ENCODE results near the gene LY6G5B. TPM values are rescaled to one million over a fixed set of nuclear protein-coding genes. Genes with fewer than 3 reads are reported as not detected.

LY6G5B gene
- total RNA-seq, 1 experiment from 2014 or later = 14.4 TPM

DNA sequence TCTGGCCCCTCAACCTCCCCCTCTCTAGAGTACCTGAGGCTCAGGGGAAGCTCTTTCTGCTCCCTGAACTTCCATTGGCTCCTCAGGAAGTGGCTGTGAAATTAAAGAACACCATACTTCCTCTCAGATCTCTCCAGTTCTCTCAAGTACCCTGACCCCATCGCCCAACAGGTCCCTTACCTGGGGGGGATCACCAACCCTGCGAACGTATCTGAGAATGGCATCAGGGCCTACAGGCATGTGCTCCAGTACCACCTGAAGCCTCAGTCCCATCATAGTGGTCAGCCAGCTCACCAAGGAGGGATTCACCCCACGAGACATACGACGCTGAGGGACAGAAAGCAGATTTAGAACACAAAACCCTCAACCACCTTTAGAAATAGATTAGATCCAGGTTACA is 29.2 kb upstream of the LY6G5B start:
- Mint-ChIP-seq H3K4me1 (ENCODE audit: insufficient read depth, unreplicated experiment) (no peaks in the 10 kb centered on the region), H3K27me3 (ENCODE audit: insufficient read depth, unreplicated experiment) (no peaks in the 10 kb centered on the region), H3K36me3 (ENCODE audit: insufficient read depth, unreplicated experiment) (peaks cover 73% of the 10 kb centered on the region), H3K9me3 (ENCODE audit: unreplicated experiment) (no peaks in the 10 kb centered on the region), H3K27ac (ENCODE audit: low read depth, unreplicated experiment) (no peak overlapping the region), H3K4me3 (ENCODE audit: unreplicated experiment) (no peak overlapping the region)
- ChIA-PET CTCF (interaction anchor here (0.6 kb wide), 2 partner anchors 13 to 94 kb away, joined by 3 read pairs; partner anchors contain the start of gene ATP6V1G2), POLR2A (interaction anchor here (4.7 to 6.2 kb wide), 2 partner anchors 11 to 17 kb away, joined by 50 to 59 read pairs; partner anchors contain the start of genes BAG6 and PRRC2A)
- no peak for DNase-seq (ENCODE audit: unreplicated experiment)
- TSS peak; percentile 69 for BruUV-seq (replicated peaks)
- intact Hi-C loops (cut with micrococcal nuclease) = no loop called here
- TF ChIP-seq, protein P1, sequence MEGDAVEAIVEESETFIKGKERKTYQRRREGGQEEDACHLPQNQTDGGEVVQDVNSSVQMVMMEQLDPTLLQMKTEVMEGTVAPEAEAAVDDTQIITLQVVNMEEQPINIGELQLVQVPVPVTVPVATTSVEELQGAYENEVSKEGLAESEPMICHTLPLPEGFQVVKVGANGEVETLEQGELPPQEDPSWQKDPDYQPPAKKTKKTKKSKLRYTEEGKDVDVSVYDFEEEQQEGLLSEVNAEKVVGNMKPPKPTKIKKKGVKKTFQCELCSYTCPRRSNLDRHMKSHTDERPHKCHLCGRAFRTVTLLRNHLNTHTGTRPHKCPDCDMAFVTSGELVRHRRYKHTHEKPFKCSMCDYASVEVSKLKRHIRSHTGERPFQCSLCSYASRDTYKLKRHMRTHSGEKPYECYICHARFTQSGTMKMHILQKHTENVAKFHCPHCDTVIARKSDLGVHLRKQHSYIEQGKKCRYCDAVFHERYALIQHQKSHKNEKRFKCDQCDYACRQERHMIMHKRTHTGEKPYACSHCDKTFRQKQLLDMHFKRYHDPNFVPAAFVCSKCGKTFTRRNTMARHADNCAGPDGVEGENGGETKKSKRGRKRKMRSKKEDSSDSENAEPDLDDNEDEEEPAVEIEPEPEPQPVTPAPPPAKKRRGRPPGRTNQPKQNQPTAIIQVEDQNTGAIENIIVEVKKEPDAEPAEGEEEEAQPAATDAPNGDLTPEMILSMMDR (IDR thresholded peaks at IDR 0.05; ENCODE audit: unreplicated experiment) = no peak

DNA sequence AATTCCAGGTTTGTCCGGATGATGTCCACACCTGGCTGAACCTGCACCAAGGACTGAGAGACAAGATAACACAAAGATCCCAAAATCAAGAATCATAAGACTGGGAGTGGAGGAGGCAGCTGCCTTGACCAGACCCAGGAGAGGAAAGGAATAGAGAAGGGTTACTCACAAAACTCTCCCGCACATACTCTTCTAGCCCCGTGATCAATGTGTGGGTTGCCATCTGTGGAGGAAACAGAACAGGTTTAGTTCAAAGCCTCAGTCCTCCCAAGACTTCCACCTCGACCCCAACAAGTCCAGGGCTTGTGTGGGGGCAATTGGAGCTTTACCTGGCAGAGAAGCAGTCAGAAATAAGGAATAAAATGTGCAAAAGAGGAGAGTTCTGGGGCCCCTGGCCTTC is 28.4 kb upstream of the LY6G5B start:
- Mint-ChIP-seq H3K4me3 (ENCODE audit: unreplicated experiment) (no peak overlapping the region), H3K4me1 (ENCODE audit: insufficient read depth, unreplicated experiment) (no peaks in the 10 kb centered on the region), H3K27ac (ENCODE audit: low read depth, unreplicated experiment) (no peak overlapping the region), H3K36me3 (ENCODE audit: insufficient read depth, unreplicated experiment) (peaks cover 72% of the 10 kb centered on the region), H3K27me3 (ENCODE audit: insufficient read depth, unreplicated experiment) (no peaks in the 10 kb centered on the region), H3K9me3 (ENCODE audit: unreplicated experiment) (no peaks in the 10 kb centered on the region)
- ChIA-PET CTCF (no interaction called here), POLR2A (interaction anchor here (4.7 to 6.2 kb wide), 2 partner anchors 11 to 18 kb away, joined by 50 to 59 read pairs; partner anchors contain the start of genes BAG6 and PRRC2A)
- DNase-seq (ENCODE audit: unreplicated experiment) = no peak
- intact Hi-C loops (cut with micrococcal nuclease) = no loop called here
- TF ChIP-seq, protein P1 (IDR thresholded peaks at IDR 0.05; ENCODE audit: unreplicated experiment) = no peak
- BruUV-seq (replicated peaks) = no TSS peak

- H3K36me3 Mint-ChIP-seq (ENCODE audit: insufficient read depth, unreplicated experiment) = peaks cover 74% of the 10 kb centered on the region
- BruUV-seq (replicated peaks) = no TSS peak
These were observed 26.8 kb upstream of the LY6G5B start for GRCh38 chr6:31642798-31643570.

More at GRCh38 chr6:31642798-31643570, 26.8 kb upstream of the LY6G5B start:
- H3K4me3 Mint-ChIP-seq (ENCODE audit: unreplicated experiment) = no peak overlapping the region
- TF ChIP-seq, protein P1 (IDR thresholded peaks at IDR 0.05; ENCODE audit: unreplicated experiment) = no peak
- intact Hi-C loops (cut with micrococcal nuclease) = no loop called here
- DNase-seq (ENCODE audit: unreplicated experiment) = no peak
- CTCF ChIA-PET = interaction anchor here (0.6 kb wide), 2 partner anchors 54 to 92 kb away, joined by 3 read pairs; no protein-coding TSS in a partner anchor
- no peaks in the 10 kb centered on the region for H3K9me3 Mint-ChIP-seq (ENCODE audit: unreplicated experiment)
- no peaks in the 10 kb centered on the region for H3K27me3 Mint-ChIP-seq (ENCODE audit: insufficient read depth, unreplicated experiment)
- H3K4me1 Mint-ChIP-seq (ENCODE audit: insufficient read depth, unreplicated experiment) = no peaks in the 10 kb centered on the region
- POLR2A ChIA-PET = interaction anchor here (1.0 to 1.8 kb wide), 2 partner anchors 9 to 22 kb away, joined by 3 to 11 read pairs; partner anchors contain the start of genes BAG6 and GPANK1
- H3K27ac Mint-ChIP-seq (ENCODE audit: low read depth, unreplicated experiment) = no peak overlapping the region
